Right lung (tissue), 5 donors: ENCODE measurements around the gene MBNL1. TPM values are rescaled to one million over a fixed set of nuclear protein-coding genes. Genes with fewer than 3 reads are reported as not detected.

Experiments used
- DNase-seq, 2 donors: peaks; one replicate each; pipeline ENCODE4 v3.0.0-alpha.2; 2013
- polyA plus RNA-seq, 5 donors: library from polyadenylated mRNA; unstranded; fragments of 120-200 nt; gene quantifications; one replicate each; pipeline versions ENCODE4 v1.2.1 to v1.2.3, GENCODE V29; 2013; ENCODE audit warnings: inconsistent platforms in 1 of 5, low replicate concordance in 1 of 5; ENCODE audit not compliant: insufficient read length in 5 of 5, insufficient read depth in 1 of 5

Gene MBNL1
- polyA plus RNA-seq, 5 donors, result 66.3 to 116 (median 111) TPM

DNA sequence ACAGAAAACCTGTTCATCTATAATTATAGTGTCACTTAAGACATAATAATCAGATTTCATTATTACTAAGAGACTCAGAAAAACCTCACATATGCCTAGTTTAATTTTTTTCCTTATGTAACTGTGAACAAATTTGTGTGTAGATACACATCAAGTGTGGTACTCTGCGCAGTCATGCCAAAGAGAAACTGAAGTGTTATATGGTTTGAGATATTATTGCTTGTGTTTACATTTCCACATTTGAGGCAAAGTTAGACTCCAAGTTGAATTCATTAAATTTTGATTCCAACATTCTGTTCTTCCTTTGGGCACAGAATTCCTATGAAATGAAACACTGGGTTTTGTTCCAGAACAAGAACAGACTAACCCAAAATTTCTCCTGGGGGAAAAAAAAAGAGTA is 2.2 kb downstream of the MBNL1 start:
- no peak for DNase-seq

DNA sequence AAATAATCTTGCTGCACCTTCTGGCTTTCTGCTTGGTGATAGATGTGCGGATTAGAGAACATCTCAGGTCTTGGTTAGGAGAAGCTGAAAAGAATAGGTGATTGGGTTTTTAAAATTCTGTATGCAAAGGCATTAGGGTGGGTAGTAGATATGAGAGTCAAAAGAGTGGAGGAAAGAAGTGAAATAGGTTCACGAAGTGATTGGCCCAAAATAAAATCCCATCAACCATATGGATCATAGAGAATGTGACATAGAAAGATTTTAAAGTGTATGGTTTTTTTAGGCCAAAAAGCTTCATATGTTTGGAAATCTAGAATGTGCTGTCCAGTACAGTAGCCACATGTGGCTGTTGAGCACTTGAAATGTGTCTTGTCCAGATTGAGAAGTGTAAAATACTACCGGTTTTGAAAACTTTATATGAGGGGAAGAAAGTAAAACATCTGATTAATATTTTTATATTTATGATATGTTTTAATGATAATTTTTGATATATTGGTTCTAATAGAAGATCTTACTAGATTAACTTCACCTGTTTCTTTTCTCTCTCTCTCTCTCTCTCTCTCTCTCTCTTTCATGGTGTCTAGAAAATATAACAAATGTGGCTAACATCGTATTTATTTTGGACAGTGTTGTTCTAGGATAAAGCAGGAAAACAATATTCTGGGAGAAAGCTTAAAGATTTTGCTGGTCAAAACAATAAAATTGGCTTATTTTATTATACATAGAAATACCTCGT is 2.9 kb downstream of the MBNL1 start:
- DNase-seq, result no peak

DNA sequence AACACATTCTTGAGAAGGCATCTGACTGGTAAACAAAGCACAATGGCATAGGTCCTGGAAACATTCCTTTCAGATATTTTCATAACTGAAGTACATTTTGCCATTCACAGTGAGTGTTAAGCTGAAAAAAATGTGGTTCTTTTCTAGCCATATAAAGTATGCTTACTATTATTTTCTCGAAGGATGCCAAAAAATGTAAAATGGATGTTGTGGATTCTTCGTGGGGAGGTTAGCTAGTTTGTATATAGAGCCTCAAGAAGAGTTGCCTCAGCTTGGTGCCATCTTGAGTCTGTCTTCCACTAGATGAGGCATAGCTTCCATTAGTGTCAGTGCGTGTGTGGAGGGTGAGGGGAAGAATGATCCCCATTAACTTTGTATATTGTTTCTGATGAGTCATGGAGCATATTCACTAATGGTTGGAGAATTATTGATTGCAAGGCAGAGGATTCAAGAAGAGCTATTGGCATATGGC is 4.1 kb downstream of the MBNL1 start:
- DNase-seq, result no peak

DNA sequence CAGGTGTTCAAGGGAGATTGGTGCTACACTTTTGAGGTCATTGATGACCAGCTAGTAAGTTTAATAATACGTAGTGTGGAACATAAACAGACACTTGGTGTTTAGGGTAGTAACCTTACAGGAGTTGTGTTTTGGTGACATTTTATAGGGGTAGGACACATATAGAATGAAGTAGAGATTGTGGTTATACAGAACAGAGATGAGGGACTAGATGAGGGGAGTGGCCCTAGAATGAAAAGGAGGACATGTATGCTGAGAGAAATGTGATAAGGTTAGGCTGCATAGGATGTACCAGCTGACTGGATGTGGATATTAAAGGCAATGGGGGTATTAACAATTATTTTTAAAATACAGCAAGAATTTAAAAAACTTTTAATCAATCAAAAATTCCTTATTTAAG is 8.0 kb downstream of the MBNL1 start:
- no peak for DNase-seq

DNA sequence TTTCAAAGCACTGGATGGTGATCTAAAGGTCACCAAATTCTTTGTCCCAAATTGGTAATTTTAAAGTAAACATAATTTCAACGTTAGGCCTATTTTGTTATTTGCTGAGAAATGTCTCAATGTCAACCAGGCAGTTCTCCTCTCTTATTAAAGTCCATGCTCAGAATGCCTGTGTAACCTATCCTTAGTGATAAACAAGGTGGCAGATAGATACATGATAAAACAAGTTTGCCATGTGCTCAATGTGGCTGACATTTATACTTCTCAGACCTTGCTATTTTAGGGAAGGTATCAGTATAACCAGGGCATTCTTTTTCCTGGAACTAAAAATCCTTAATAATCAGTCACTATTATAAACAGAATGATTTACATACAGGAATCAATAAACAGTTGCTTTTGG is 8.5 kb downstream of the MBNL1 start:
- no peak for DNase-seq

DNA sequence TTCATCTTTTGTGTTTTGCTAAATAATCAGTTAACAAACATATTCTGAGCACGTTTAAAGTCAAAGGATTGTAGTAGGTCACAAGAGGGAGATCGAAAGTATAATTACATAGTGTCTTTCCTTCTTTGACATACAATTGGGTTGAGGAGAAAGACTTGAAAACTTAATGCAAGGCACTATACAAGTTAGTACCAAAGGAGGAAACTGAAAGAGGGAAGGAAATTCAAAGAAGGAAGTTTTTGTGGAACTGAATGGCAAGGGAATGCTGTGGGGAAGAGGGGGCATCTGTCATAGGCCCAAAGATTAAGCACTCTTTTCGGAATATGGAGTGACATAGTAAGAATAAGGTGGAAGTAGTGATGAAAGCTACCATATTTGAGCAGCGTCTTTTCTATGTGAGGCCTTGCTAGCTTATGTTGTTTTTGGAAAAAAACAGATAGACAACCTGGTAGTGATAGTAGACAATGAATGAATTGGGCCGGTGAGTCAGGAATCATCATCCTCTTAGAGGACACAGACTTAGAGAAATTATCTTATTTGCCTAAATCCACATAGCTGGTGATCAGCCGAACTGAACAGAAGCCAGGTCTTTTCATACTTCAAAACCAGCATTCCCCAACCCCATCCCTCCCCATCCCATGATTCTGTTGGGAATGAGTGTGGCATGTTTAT is 10.2 kb downstream of the MBNL1 start:
- DNase-seq, result no peak

DNA sequence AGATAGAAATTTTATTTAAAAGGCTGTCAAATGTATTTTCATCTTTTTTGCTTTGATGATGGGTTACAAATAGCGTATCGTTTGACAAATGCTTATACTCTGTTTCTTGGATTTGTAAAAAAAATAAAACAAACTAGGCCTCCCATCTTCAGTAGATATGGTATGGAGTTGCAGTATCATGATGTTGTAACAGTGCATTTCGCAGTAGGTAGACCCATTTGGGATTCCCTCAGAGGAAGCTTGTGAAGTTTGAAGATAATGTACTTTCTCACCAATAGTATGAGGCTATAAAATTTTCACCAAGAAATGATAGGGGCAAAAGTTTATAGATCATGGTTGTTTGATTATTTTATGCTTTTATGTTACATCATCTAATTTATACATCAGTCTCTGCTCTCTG is 10.8 kb downstream of the MBNL1 start:
- no peak for DNase-seq

DNA sequence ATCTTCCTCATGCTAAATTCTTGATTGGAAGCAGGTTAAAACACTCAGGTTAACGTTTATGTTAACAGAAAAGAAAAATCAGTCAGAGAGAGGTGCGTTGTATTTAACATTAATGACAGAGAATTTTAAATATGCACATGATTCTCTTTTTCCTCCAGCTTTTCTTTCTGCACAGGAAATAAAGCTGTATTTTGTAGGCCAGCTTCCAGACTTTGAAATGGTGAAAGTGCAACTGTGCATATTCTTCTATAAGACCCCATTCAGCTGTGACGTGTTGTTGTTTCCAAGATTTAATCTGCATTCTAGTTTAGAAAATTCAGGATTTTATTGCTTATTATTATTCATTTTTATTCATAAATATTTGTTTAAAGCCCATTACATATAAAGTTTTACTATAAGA is 11.8 kb downstream of the MBNL1 start:
- DNase-seq, result no peak

DNA sequence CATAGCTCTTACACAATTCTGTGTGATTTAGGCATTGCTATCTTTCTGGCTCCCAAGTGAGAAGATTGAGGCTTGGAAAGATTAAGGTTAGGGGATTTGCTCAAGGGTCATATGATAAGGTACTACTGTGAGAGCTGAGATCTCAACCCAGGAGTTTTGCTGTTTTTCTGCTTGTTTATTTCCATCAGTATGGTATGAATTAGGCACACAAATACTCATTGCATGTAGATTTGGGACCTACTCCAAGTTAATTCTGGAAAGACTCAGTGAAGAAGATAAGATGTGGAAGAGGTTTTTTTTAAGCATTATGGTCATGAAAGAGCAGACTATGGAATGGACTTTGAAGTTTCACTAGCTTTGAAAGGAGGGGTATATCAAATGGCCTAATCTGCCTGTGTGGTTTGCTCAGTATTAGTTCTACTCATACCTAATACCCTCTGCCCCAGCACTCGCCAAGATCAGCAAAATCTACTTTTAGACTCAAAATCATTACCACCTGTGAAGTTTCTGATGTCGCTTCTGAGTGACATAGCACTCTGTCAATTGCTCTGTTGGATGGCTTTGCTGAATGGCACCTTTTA is 12.5 kb downstream of the MBNL1 start:
- DNase-seq, result no peak

DNA sequence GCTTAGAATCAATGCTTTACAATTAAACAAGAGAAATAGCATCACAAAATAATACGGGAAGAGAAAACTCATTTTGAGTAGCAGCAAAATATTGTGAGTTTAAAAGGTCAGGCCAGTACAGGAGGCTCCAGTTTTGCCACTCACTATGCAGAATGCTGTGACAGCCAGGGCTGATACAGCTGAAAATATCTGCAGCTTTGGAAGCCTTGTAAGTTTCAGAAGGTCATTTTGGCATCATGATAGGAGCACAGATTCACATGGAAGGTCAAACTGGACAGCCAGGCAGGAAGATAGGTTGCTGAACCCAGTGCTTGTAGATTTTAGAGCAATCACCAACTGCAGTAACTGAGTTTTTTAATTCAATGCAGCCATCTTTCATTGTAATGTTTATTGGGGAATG is 14.1 kb downstream of the MBNL1 start:
- DNase-seq, result no peak

DNA sequence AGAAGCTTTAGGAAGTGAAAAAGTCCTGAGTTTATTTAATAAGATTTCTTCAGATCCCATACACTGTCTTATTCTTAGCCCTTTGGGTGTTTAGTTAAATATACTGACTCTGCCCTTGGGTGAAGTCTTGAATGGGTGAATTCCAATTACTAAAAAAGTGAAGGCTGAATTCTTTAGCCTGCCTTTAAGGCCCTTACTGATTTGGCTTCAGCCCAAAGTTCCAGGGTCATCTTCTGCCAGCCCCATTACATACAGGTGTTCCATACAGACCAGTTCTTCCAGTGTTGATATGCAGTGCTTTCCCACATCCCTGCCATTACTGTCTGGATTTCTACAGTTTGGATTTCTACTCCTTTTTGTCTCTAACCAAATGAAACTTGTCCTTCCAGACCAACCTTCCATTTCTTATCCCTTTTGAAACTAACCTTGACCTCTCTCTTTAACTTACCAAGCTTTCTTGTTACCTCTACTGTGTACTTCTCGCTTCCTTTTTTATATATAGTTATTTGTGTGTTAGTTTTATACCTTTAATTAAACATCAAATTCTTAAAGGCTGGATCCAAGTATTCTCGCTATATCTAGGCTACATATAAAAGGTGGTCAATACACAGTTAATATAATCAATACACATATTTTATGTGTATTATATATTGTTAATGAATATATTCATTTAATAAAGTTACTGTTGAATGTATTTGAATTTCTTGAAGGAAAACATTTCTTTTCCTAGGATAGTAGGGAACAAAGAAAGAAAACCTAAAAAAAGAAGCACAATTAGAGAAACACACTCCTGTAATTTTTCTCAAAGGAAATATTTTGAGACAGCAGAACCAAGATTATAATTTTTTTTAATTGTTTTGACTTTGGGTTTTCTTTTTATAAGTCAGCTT is 15.0 kb downstream of the MBNL1 start:
- DNase-seq, result no peak

DNA sequence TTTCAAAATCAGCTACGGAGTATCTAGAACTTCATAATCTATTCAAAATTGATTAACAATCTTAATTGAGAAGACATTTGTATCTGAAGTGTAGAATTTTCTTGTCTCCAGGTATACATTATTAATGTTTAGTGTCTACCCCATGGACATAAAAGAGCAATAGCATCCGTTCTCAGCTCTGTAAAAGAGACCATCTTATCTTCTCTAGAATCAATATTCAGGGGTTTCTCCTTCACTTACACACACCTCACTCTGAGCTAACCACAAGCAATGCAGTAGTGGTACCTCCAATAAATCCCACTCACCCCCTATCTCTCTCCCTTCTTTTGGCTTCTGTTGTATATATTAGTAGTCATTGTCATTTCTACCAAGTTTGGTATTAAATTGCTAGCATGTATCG is 16.2 kb downstream of the MBNL1 start:
- no peak for DNase-seq

DNA sequence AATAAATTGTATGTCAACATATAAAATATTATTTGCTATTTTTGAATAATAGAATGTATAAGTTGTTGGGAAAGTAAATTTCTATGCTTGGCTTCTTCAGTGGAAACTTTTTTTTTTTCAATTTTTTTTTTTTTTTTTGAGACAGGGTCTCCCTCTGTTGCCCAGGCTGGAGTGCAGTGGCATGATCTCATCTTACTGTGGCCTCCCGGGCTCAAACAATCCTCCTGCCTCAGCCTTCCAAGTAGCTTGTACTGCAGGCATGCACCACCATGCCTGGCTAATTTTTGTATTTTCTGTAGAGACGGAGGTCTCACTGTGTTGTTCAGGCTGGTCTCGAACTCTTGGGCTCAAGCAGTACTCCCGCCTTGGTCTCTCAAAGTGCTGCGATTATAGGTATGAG is 16.8 kb downstream of the MBNL1 start:
- DNase-seq, result no peak

DNA sequence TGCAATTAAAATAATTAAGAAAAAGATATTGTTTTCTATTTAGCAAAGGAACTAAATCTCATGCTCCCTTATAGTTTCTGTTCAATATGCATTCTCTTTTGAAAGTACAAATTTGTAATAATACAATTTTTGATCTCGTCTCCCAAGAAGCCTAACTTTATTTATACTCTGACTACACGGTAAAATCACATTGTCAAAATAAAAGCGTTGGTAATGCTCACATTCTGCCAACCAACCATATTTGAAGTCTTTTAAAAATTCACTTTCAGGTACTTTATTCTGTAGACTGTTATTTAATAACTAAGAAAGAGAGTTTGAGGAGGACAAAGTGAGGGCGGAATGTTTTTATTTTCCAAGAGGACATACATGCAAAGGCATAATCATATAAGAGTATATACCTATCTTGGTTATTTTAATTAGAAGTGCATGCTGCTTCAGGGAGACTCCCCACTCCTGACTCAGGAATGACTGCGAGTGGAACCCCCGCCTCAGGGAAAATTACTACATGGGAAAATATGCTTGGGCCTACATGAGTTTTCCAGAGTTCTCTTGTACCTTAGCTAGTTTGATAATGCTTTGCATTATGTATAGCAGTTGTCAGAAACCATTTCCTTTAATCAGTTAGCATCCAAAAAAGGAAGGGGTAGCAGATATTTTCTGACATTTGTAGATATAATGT is 19.3 kb downstream of the MBNL1 start:
- DNase-seq, result no peak

DNA sequence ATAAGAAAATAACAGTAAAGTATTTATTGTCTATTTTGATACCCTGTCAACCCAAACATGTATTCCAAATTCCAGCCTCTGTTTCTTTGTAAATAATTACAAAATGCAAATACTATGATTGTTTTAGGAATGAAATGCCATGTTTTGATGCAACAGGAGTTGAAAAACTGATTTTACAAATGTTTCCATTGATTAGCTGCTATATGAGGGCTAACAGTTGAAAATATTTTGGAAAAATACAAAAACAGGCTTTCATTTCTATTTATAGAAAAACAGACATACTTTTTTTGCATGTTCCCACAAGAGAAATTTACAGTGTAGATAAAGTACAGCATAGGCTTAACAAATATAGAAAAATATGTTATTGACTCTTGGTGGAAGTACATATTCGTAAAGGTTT is 20.0 kb downstream of the MBNL1 start:
- DNase-seq, result no peak

DNA sequence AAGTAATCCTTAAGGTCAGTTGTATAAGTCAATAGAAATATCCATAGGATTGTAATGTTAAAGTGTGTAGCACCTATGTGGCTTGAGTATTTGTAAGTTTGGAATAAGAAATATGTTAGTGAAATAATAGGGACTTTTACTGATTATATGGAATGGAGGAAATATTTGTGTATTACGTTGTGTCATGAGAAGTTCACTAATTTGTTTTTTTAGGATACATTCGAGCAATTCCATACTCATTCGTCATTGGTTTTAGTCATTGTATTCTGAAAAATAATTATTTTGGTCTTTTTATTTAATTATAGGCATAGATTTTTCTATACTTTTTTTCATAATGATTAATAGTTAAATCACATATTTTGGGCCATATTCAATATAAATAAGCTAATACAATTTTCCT is 21.0 kb downstream of the MBNL1 start:
- DNase-seq, result no peak

DNA sequence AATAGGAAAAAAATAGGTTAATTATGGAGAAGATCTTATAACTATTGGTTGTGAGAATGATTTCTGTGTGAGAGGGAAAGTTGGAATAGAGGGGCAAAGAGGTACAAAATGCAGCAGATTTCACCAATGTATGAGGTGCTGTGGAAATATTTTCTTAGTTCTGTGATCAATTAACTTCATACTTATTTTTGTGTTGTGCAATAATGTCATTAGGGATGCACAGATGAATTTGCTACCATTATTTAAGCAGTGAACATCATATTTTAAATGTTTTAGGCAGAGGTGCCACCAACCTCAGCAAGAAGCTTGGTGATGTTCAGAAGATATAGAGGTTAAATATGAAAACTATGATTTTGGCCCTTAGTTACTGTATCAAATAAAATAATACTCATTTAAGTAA is 21.6 kb downstream of the MBNL1 start:
- no peak for DNase-seq

DNA sequence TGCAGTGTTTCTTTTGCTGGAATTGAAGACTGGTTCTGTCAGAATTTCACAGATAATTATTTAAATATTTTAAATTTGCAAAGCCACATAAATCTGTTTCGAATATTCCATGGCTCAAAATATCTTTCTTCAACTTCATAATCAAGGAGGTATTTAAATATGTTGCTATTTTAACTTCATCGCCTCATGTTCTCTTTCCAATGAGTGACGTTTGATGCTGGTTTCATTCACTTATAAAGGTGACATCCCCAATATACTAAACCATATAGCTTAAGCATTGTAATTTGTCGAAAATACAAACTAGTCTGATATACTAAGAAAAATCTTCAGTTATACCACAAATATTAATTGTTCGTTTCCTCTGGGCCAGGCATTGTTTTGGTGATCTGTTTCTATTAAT is 22.5 kb downstream of the MBNL1 start:
- no peak for DNase-seq

DNA sequence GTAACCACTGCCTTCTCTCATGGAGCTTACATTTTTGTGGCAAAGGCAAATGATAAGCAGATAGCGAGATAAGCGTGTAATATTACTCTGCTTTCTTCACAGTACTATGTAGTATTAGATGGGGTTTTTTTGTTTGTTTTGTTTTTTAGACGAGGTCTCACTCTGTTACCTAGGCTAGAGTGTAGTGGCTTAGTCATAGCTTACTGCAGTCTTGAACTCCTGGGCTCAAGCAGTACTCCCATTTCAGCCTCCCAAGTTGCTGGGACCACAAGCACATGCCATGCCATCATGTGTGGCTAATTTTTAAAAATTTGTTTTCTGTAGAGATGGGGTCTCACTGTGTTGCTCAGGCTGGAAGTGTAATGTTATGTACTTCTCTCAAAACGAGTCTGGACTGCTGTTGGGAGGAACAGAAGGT is 22.9 kb downstream of the MBNL1 start:
- no peak for DNase-seq

DNA sequence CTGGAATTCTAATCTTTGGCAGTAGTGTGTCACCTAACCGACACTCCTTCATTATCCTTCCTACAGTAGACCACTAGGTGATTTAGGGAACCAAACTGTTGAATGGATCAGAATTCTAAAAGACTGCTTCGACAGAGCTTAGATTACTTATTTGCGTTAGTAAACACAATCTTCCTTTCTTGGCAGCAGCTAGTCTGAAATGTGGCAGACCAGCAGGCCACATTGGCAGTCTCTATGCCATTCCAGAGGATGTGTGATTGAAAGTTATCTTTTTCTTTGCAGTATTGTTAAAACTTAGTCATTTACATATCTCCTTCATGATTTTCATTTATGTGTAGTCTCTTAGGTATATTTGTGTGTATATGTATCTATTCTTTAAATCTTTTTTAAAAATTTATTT is 23.6 kb downstream of the MBNL1 start:
- no peak for DNase-seq

DNA sequence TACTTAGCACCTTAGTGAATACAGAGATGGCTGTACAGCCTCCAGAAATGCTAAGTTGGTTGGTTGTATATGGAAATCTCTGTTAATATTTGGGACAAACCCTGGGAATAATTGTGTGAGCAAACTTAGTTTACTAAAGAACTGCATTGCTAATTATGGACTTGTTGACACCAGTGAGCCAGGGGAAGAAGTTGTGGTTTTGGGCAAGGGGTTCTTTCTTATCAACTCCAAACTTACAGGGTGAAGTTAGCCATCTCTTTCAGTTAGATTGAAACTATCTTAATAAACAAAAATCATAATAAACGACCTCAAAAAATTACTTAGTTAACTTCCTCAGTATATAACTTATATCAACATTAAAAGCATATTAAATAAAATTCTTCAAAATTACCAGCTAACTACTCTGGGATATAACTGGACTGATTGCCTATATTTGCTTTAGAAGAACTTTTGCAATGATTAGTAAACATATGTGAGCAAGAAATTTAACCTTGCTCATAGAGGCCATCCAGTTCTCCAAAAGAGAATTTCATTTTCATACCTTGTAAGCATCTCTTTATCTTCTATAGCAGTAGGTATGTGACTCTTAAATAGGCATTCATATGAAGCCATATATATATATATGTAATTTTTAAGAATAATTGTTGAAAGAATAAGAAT is 24.7 kb downstream of the MBNL1 start:
- no peak for DNase-seq
